ENCODE measurements around the gene STK32B.

- no peak for TF ChIP-seq CTCF (IDR thresholded peaks at IDR 0.05)
- TF ChIP-seq POLR2AphosphoS5 (IDR thresholded peaks at IDR 0.05): no peak
Observed at GRCh38 chr4:5052726-5053425, 1.6 kb downstream of the STK32B start.
